Epidermal melanocyte (primary cell): ENCODE data around the gene MAK.
"Not testable (repeated sequence)": the region's sequence is repeated elsewhere in the genome, so short reads cannot be mapped to it uniquely, and the experiment has no call there.

Experiments used
- DNase-seq: peaks from one replicate; pipeline ENCODE4 v3.0.0; 2011; ENCODE audit warnings: low spot score; ENCODE audit not compliant: insufficient read length

The MAK gene, protein sequence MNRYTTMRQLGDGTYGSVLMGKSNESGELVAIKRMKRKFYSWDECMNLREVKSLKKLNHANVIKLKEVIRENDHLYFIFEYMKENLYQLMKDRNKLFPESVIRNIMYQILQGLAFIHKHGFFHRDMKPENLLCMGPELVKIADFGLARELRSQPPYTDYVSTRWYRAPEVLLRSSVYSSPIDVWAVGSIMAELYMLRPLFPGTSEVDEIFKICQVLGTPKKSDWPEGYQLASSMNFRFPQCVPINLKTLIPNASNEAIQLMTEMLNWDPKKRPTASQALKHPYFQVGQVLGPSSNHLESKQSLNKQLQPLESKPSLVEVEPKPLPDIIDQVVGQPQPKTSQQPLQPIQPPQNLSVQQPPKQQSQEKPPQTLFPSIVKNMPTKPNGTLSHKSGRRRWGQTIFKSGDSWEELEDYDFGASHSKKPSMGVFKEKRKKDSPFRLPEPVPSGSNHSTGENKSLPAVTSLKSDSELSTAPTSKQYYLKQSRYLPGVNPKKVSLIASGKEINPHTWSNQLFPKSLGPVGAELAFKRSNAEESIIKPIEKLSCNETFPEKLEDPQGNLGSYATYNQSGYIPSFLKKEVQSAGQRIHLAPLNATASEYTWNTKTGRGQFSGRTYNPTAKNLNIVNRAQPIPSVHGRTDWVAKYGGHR

DNA sequence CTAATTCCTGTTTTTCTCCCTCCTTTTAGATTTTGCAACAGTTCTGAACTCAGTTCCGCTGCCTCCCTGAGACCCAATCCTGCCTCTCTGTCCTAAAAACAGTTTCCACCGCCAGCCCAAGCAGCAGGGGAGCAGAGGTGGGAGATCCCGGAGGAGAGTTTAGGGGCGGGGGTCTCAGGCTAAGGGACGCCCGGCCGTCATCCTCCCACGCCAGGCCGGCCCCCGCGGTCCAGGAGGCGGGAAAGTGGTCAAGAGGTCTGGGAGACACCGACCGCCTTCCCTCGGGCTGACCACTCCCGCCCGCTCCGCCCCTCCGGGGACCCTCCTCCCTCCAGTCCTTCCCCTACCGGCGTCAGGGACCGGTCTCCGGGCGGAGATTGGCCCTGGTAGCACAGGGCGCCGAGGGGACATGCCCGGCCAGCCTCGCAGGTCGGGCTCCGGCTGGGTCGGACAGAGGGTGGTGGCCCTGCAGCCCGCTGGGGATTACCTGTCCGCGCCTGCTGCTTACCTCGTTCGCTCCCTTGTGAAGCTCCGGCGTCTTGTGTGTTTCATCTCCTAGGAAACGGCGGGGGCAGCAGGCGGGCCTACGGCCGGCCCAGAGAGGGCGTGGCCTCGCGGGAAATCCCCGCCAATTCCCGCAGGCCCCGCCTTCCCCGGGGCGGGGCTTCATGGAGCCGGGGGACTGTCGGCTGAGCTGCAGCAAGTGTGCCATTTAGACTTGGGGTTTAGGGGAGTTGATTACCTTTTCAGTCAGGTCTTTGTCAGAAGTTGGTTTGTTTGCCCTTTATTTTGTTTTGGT lies at the start of gene MAK:
TSS of gene MAK (minus strand) at position 545 of the 799 bp plus-strand sequence. CDS start 7,891 bp downstream, outside the sequence.
- DNase-seq = peak; percentile 88

- DNase-seq = no peak
Observed at GRCh38 chr6:10886691-10887502, 48.6 kb upstream of the MAK start, which contains the start of gene SYCP2L. Gene SYCP2L (plus strand): TSS chr6:10887052. CDS start chr6:10887127, 75 bp downstream.

DNA sequence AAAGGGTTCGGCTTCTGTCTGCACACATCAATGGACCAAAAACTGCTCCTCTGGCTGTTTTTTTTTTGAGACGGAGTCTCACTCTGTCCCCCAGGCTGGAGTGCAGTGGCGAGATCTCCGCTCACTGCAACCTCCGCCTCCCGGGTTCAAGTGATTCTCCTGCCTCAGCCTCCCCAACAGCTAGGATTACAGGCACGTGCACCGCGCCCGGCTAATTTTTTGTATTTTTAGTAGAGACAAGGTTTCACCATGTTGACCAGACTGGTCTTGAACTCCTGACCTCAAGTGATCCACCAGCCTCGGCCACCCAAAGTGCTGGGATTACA lies 48.0 kb upstream of the MAK start:
- DNase-seq = not testable (repeated sequence)

GRCh38 chr6:10884245-10884972 lies 46.1 kb upstream of the MAK start:
- no peak for DNase-seq

DNA sequence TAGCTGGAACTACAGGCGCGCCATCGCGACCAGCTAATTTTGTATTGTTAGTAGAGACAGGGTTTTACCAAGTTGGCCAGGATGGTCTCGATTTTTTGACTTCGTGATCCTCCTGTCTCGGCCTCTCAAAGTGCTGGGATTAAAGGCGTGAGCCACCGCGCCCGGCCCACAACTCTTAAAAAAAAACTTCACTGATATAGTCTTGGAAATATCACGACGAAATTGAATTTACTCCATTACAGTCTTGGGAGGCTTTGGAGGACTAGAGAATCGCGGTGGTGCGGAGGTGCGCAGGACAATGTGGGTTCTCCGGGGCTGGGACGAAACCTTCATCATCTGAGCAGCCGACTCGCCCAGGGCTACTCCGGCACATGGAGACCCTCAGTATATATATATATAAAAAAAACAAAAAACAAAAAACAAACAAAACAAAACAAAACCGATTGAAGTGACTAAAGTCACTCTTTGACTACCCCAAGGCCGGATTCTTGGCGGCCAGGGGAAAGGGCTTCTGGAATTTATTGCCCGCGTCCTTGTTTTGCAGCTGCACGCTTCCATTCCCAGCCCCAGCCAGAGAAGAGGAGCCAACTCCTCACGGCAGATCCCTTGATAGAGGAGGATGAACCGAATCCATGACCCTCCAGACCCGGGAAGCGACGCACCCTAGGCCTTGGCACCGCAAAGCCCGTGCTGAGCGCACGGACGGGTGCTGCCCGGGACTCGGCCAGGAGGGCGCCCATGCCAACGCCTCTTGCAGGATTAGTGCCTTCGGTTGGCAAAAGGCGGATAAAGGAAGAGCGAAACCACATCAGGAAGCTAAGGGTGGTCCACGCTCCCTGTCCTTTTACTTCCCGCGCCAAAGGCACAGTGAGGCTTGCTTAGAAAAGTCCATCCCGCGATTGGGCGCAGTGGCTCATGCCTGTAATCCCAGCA lies 45.2 kb upstream of the MAK start:
- DNase-seq = no peak

- DNase-seq = no peak
Observed at GRCh38 chr6:10882657-10883171, 44.4 kb upstream of the MAK start.

- DNase-seq = not testable (repeated sequence)
Observed at GRCh38 chr6:10882253-10882630, 43.9 kb upstream of the MAK start.

- DNase-seq = no peak
Observed at GRCh38 chr6:10880366-10880765, 42.0 kb upstream of the MAK start.

GRCh38 chr6:10877871-10878270 lies 39.5 kb upstream of the MAK start:
- no peak for DNase-seq

- DNase-seq = no peak
Observed at GRCh38 chr6:10877012-10877411, 38.7 kb upstream of the MAK start.

DNA sequence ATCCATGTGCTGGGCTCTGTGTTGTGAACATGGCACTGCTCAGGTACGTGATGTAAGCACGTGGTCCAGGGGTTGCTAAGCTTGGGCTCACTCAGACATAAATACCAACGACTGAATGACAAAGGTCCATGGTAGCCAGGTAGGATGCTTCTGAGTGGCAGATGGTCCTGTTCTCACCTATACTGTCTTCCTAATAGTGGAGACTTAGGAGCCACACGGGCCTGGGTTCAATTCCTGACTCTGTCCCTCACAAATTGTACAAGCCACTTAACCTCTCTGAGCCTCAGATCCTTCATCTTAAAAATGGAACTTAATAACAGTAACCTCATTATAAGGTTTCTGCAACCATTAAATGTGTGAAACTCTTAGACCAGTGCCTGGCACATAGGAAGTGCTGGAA lies 36.7 kb upstream of the MAK start:
- no peak for DNase-seq

- DNase-seq = no peak
Observed at GRCh38 chr6:10874207-10874606, 35.9 kb upstream of the MAK start.

DNA sequence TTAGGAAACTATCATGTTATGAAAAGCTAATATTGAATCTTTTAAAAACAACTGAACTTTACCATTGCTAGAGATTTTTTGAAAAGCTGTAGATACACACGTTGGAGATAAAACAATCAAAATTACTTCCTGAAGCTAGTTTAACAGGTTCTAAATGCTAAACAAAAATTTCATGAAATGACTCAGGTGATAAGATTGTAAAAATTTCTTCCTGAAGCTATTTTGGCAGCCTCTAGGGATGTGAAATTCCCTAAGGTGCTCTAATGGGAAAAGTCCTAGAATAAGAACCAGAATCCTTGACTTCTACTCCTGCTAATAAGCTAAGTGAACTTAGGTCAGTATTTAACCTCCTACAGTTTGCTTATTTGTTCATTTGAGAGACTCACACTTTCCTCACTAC lies 35.0 kb upstream of the MAK start:
- no peak for DNase-seq

- no peak for DNase-seq
Observed at GRCh38 chr6:10867952-10868351, 29.6 kb upstream of the MAK start.

- not testable (repeated sequence) for DNase-seq
Observed at GRCh38 chr6:10866709-10867108, 28.4 kb upstream of the MAK start.

- DNase-seq = not testable (repeated sequence)
Observed at GRCh38 chr6:10863031-10863430, 24.7 kb upstream of the MAK start.

GRCh38 chr6:10862361-10862760 lies 24.0 kb upstream of the MAK start:
- DNase-seq = no peak

GRCh38 chr6:10861086-10861485 lies 22.7 kb upstream of the MAK start:
- DNase-seq = no peak

GRCh38 chr6:10857259-10857658 lies 18.9 kb upstream of the MAK start:
- no peak for DNase-seq
